ENCODE measurements around the gene OR2A12.
A peak's percentile ranks its signal among the peaks of the same experiment; 100 is the strongest.
"Not testable (repeated sequence)": the region's sequence is repeated elsewhere in the genome, so short reads cannot be mapped to it uniquely, and the experiment has no call there.

OR2A12 gene

DNA sequence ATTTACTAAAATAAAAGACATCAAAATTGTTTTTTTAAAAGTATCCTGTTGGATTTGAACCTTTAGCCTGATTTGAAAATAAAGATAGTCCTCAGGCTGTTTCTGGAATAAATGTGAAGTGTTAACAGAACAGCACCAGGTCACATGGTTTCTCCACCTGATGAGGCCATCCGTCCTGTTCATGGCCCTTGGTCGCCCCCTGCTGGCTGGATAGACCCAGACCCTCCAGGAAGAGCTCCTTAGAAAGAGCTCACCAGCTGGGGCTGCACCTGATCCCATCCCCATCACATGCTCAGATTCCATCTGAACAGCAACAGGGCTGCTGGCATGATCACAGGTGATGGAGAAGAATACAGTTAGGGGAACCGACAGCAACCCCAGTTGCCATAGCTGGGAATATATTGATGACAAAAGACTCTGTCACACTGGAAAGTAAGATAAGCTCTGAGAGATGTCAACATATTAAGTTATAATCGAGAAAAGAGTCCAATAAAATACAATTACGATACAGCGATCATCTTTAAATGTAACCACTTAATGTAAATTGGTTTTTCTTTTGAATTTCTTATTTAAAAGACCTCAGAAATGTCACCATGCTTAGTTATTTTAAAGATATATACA, 41.7 kb downstream of the OR2A12 start:
- DNase-seq = peak; percentile 52

DNA sequence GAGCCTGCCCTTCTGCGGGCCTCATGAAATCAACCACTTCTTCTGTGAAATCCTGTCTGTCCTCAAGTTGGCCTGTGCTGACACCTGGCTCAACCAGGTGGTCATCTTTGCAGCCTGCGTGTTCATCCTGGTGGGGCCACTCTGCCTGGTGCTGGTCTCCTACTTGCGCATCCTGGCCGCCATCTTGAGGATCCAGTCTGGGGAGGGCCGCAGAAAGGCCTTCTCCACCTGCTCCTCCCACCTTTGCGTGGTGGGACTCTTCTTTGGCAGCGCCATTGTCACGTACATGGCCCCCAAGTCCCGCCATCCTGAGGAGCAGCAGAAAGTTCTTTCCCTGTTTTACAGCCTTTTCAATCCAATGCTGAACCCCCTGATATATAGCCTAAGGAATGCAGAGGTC, 43.5 kb downstream of the OR2A12 start:
- not testable (repeated sequence) for DNase-seq

DNA sequence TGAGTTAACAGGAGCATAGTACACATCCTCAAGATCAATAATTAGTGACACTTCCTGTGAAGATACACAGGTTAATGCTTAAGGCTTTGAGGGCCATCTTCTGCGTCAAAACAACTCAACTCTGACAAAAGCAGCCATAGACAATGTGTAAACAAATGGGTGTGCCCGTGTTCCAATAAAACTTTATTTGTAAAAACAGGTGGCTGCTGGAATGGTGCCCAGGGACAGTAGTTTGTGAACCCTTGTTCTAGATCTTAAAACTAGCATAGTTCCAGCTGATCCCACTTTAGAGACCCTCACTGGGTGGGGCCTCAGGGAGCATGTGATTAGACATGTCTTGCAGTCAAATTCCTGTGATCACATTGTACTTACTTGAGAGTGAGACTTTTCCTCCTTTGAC, 44.7 kb downstream of the OR2A12 start:
- no peak for DNase-seq

- no peak for DNase-seq
Measured at GRCh38 chr7:144132262-144132661, 46.2 kb downstream of the OR2A12 start.

DNA sequence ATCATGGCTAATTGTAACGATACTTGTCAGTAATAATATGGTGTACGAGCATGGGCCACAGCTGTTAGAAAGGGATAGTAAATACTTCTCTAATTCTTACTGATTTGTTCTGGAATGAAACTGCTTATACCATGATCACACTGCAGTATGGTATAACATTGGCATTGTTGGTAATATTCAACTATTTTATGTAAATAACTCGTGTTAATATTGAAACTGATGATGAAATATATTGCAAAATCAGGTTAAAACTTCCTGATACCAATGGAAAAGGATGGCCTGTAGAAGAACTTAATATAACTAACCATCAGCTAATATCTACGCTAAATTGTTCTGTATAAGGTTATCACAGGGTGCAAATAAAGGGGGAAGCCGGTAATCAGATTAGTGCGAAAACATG, 47.2 kb downstream of the OR2A12 start:
- no peak for DNase-seq

GRCh38 chr7:144134116-144134515, 48.0 kb downstream of the OR2A12 start:
- no peak for DNase-seq

DNA sequence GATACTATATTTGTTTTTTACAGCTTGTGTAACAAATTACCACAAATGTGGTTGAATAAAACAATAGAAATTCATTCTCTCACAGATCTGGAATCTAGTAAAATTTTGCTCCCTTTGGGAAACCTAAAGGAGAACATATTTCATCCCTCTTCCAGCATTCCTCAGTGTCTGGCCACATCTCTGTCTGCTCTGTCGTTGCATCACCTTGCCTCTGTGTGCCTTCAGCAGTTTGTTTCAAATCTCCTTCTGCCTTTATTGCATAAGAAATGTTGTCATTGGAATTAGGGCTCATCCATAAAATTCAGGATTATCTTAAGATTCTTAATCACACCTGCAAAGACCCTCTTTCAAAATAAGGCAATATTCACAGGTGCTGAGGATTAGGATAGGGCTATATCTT, 51.4 kb downstream of the OR2A12 start:
- no peak for DNase-seq

- no peak for DNase-seq
Measured at GRCh38 chr7:144142187-144142586, 56.1 kb downstream of the OR2A12 start.

- DNase-seq = no peak
Measured at GRCh38 chr7:144144426-144144825, 58.3 kb downstream of the OR2A12 start.

GRCh38 chr7:144148224-144148827, 62.2 kb downstream of the OR2A12 start:
- no peak for DNase-seq
